Stimulated activated naive CD8-positive, alpha-beta T cell treated with anti-CD3 and anti-CD28 coated beads, Interleukin-15, Interleukin-2, amounts not matched to agents 100 ng/mL and 50 ng/mL, for 24 hours (primary cell): ENCODE results near the gene TRPM8.

Experiments
- H3K27ac Mint-ChIP-seq: one replicate; pipeline ENCODE4 v1.8.0; 2021; ENCODE audit warnings: mild to moderate bottlenecking, mixed read lengths
- H3K27me3 Mint-ChIP-seq: one replicate; pipeline ENCODE4 v1.8.0; 2021; ENCODE audit warnings: mixed read lengths
- H3K36me3 Mint-ChIP-seq: one replicate; pipeline ENCODE4 v1.8.0; 2021; ENCODE audit warnings: low read depth, mixed read lengths
- H3K4me1 Mint-ChIP-seq: one replicate; pipeline ENCODE4 v1.8.0; 2021; ENCODE audit warnings: low read depth, mixed read lengths
- H3K4me3 Mint-ChIP-seq: one replicate; pipeline ENCODE4 v1.8.0; 2021; ENCODE audit warnings: mild to moderate bottlenecking, mixed read lengths
- H3K9me3 Mint-ChIP-seq: one replicate; pipeline ENCODE4 v1.8.0; 2021; ENCODE audit warnings: mixed read lengths

Gene TRPM8

DNA sequence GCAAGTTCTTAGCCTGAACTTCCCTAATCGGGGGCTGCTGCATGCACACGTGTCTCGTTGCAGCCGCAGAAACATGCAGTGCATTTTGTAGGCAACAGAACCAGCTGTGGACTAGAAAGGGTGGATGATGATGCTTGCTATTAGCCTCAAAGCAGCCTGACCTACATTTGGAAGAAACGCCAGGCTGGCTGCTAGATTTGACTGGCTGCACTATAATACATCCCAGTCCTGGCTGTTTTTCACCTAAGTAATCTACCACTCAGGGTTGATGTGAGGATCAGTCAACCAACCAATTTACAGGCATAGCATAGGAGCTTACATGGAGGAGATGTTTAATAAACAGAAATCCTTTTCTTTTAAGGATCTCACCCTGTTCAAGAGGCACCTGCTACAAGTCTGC is 77.0 kb downstream of the TRPM8 start:
- Mint-ChIP-seq H3K4me3 (no peak overlapping the region), H3K27ac (no peak overlapping the region), H3K36me3 (no peaks in the 10 kb centered on the region), H3K9me3 (no peaks in the 10 kb centered on the region), H3K27me3 (peaks cover 6% of the 10 kb centered on the region), H3K4me1 (peaks cover 50% of the 10 kb centered on the region)

DNA sequence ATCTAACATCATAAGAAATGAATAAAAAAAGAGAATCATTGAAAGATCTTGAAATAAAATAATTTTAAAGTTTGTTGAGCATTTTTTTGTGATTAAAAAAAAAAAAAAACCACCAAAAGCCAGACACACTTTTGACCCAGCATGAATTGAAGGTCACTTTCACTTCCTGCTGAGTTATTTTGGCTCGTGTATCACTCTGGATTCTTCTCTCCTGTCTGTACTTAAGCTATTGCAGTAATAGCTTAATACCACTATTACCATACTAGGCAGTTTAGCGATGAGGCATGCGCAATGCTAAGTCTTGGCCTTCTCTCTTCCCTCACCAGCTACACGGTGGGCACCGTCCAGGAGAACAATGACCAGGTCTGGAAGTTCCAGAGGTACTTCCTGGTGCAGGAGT is 78.8 kb downstream of the TRPM8 start:
- H3K27me3 Mint-ChIP-seq: peaks cover 4% of the 10 kb centered on the region
- H3K4me1 Mint-ChIP-seq: peaks cover 39% of the 10 kb centered on the region
- H3K36me3 Mint-ChIP-seq: no peaks in the 10 kb centered on the region
- H3K9me3 Mint-ChIP-seq: no peaks in the 10 kb centered on the region
- H3K27ac Mint-ChIP-seq: no peak overlapping the region
- no peak overlapping the region for H3K4me3 Mint-ChIP-seq

DNA sequence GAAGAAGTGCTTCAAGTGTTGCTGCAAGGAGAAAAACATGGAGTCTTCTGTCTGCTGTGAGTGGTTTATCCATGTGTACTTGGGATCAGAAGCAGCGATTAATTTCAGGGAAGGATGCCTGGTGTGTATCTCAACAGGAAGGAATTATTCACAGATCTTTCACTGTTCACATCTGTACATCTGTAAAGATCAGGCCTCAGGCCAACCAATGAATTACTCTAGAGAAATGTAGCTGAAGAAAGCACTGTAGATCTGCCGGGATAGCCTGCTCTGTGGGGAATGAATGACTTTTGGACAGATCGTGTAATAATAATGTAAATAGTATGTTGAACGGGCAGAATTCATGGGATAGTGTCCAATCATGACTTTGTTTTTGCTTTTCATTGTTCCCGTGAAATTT is 79.3 kb downstream of the TRPM8 start:
- Mint-ChIP-seq H3K9me3 (no peaks in the 10 kb centered on the region), H3K4me1 (peaks cover 39% of the 10 kb centered on the region), H3K36me3 (no peaks in the 10 kb centered on the region), H3K27ac (no peak overlapping the region), H3K4me3 (no peak overlapping the region), H3K27me3 (no peaks in the 10 kb centered on the region)

DNA sequence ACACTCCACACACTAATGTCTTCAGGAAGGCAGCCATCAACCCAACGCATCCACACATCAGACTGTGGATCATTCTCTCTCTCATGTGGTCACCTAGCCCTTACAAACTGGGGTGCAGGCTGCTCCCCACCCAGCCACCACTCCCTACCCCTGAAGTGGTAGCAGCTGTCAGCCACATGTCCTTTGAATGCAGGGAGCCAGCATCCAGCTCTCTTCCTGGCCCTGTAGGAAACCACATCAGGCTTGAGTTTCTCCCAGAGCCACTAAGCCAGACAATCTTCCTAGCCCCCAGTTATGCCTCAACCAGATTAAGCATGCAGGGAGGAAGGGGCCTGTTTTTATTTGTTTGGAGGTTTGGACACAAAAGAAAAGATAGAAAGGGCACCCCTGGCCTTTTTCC is 80.5 kb downstream of the TRPM8 start:
- H3K27me3 Mint-ChIP-seq: peaks cover 3% of the 10 kb centered on the region
- no peak overlapping the region for H3K4me3 Mint-ChIP-seq
- H3K9me3 Mint-ChIP-seq: no peaks in the 10 kb centered on the region
- H3K4me1 Mint-ChIP-seq: peaks cover 40% of the 10 kb centered on the region
- H3K27ac Mint-ChIP-seq: peak overlapping the region; percentile 38
- no peaks in the 10 kb centered on the region for H3K36me3 Mint-ChIP-seq

DNA sequence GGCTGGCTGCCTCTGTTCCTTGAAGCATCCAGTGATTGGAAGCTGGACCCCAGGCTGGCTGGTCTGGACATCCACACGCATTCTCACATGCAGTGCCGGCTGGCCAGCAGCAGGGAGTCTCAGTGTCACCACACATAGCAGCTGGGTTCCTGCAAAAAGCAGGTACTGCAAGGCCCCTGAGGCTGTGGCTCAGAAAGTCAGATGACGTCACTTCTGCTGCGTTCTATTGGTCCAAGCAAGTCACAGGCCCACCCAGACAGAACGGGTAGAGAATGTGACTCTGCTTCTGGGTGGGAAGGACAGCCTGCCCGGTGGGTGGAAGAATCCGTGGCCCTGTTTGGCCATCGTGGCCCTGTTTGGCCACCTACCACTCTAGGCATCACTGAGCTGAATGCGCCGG is 82.0 kb downstream of the TRPM8 start:
- Mint-ChIP-seq H3K4me1 (peaks cover 49% of the 10 kb centered on the region), H3K27me3 (peaks cover 3% of the 10 kb centered on the region), H3K4me3 (no peak overlapping the region), H3K27ac (no peak overlapping the region), H3K9me3 (no peaks in the 10 kb centered on the region), H3K36me3 (no peaks in the 10 kb centered on the region)

DNA sequence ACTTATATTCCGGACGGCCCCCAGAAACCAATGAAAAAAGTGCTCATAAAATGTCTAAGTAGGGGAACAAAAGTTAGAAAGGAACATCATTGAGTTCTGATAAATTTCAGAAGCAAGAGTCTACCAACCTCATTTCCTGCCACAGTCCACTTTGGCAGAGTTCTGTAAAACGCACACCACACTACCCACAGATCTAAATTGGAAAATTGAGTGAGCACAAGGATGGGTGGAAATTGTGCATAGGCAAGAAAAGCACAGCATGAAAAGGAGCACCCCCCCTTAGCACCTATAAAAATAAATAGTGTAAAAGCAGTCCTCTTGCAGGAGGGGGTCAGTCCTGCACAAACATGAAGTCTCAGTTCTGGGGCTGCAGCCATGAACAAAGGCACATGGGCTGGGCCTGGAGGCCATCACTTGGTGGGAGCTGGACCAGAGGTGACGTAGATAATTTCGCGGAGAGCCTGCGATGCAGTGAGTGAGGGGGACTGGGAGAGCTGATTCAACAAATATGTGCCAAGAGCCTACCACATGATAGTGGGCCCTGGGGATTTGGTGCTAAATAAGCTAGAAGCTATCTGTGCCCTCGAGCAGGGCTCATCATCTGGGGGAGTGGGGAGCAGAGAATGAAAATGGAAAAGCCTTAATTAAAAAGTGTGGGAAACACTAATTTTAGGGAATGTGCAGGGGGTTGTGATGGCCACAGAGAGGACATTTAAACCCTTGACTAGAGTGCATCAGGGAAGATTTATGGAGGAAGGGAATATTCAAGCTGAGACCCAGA is 84.4 kb downstream of the TRPM8 start:
- peaks cover 3% of the 10 kb centered on the region for H3K27me3 Mint-ChIP-seq
- H3K4me3 Mint-ChIP-seq: peak overlapping the region; percentile 30
- no peaks in the 10 kb centered on the region for H3K36me3 Mint-ChIP-seq
- peak overlapping the region; percentile 91 for H3K27ac Mint-ChIP-seq
- H3K4me1 Mint-ChIP-seq: peaks cover 45% of the 10 kb centered on the region
- no peaks in the 10 kb centered on the region for H3K9me3 Mint-ChIP-seq

DNA sequence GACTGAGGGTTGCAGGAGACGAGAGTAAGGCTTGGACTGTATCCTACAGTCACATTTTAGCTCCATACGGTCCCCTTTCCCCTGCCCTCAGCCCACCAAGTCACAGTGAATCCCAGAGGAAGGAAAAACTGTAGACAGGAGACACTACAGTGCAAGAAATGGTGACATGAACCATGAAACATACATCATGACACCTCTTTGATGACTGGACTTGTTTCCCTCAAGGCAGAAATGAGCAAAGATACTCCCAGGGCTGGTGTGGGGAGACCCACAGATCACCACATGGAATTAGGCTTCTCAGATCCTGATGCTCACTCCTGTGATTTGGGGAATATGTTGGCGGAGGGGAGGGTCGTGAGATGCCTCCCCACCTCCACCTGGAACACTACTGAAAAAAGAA is 85.1 kb downstream of the TRPM8 start:
- Mint-ChIP-seq H3K4me3 (no peak overlapping the region), H3K9me3 (no peaks in the 10 kb centered on the region), H3K36me3 (no peaks in the 10 kb centered on the region), H3K27me3 (peaks cover 3% of the 10 kb centered on the region), H3K4me1 (peaks cover 45% of the 10 kb centered on the region), H3K27ac (peak overlapping the region; percentile 9)

DNA sequence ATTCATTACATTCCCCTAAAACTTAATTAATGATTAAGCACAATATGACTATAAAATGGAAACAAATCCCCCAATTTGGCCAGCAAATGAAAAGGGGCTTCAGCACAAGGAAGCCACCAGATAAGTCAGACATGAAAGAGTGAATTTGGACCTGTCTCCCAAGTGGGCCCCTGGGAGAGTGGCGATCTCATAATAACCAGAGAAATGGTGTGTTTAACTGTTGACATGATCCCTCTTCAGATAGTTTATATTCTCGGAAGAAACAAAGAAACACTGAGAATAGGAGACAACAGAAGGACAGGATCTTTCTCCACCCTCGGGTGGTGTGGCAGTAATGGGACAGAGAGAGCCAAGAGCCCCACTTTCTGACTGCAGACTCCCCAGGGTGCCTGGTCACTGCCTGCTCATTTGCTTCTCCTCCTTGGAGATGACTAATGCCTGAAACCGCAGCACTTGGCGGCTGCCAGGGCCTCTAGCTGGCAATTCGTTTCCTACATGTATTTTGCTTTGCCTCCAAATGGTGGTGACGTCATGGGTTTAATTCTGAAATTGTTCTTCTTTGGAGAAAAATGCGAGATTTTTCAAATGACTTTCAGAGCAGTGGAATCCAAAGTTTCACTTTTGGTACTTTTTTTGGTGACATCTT is 86.9 kb downstream of the TRPM8 start:
- Mint-ChIP-seq H3K27me3 (peaks cover 3% of the 10 kb centered on the region), H3K9me3 (no peaks in the 10 kb centered on the region), H3K27ac (peak overlapping the region; percentile 33)

DNA sequence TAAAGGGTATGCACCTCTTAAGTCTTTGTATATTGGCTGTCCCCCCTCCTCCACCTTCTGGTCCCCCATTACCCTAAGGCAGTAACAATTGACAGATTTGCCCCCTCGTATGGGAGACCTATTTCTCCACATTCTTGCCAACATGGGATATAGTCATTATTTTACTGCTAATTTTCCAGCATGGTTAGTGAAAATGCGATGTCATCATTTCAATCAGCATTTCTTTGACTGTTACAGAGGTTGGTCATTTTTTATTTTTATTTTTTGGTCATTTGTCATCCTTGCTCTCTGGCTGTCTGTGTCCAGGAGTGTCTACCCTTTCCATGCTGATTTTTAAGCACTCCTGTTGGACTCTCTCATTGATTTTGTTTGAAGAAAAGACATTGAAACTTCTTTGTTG is 88.0 kb downstream of the TRPM8 start:
- no peak overlapping the region for H3K4me3 Mint-ChIP-seq
- no peaks in the 10 kb centered on the region for H3K36me3 Mint-ChIP-seq
- no peaks in the 10 kb centered on the region for H3K9me3 Mint-ChIP-seq
- H3K27ac Mint-ChIP-seq: no peak overlapping the region
- peaks cover 45% of the 10 kb centered on the region for H3K4me1 Mint-ChIP-seq
- H3K27me3 Mint-ChIP-seq: peaks cover 3% of the 10 kb centered on the region

More for the DNA sequence above, 86.9 kb downstream of the TRPM8 start:
- Mint-ChIP-seq H3K4me1 (peaks cover 45% of the 10 kb centered on the region), H3K4me3 (no peak overlapping the region), H3K36me3 (no peaks in the 10 kb centered on the region)

DNA sequence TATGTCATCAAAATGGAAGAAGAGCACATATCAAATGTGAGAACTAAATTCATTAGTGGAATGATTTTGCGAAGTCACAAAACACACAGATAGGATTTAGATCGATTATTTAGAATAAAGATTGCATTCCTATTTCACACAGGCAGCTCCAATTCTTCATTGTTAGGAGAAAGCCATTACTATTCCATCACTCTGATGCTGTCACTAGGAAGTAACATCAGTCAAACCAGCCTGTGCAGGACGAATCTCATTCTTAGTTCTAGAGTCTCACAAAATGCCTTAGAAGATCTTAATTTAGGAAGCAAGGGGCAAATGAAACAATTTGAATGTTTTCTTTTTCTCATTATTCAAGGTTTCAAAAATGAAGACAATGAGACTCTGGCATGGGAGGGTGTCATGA is 89.3 kb downstream of the TRPM8 start:
- no peak overlapping the region for H3K27ac Mint-ChIP-seq
- H3K4me1 Mint-ChIP-seq: peaks cover 32% of the 10 kb centered on the region
- no peaks in the 10 kb centered on the region for H3K9me3 Mint-ChIP-seq
- H3K4me3 Mint-ChIP-seq: no peak overlapping the region
- H3K27me3 Mint-ChIP-seq: peaks cover 3% of the 10 kb centered on the region
- no peaks in the 10 kb centered on the region for H3K36me3 Mint-ChIP-seq

DNA sequence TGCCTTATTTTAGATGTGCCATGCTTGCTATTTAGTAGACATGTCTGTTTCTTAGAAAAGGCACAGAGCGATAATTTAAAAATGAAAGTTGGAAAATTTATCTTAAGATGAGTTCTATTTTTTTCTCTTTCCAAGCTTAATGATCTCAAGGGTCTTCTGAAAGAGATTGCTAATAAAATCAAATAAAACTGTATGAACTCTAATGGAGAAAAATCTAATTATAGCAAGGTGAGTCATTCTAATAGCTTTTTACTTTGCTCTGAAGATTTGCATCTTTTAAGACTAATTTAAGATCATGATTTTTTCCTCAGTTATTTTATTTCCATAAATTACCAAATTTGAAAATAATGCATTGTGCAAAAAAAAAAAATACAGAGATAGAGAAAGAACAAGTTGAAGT is 97.3 kb downstream of the TRPM8 start:
- Mint-ChIP-seq H3K9me3 (no peaks in the 10 kb centered on the region), H3K4me1 (no peaks in the 10 kb centered on the region), H3K4me3 (no peak overlapping the region), H3K27me3 (no peaks in the 10 kb centered on the region), H3K36me3 (no peaks in the 10 kb centered on the region), H3K27ac (no peak overlapping the region)

DNA sequence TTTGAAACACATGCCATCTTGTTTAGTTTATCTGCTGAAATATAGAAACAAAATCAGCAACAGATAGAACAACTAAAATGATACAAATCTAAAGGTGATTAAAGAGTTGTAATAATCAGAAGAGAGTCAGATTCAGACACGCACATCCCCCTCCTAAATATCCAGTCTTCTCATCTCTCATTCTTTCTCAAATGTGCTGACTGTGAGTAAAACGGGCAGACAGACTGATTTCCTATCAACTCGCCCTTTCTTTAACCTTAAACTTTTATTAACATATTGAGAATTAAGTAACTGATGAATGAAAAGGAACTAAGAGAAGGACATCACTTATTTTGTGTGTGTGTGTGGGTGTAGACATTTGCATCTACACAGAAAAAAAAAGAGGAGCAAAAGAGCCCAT is 98.7 kb downstream of the TRPM8 start:
- no peaks in the 10 kb centered on the region for H3K9me3 Mint-ChIP-seq
- no peaks in the 10 kb centered on the region for H3K36me3 Mint-ChIP-seq
- H3K27ac Mint-ChIP-seq: no peak overlapping the region
- no peak overlapping the region for H3K4me3 Mint-ChIP-seq
- no peaks in the 10 kb centered on the region for H3K27me3 Mint-ChIP-seq
- H3K4me1 Mint-ChIP-seq: no peaks in the 10 kb centered on the region

DNA sequence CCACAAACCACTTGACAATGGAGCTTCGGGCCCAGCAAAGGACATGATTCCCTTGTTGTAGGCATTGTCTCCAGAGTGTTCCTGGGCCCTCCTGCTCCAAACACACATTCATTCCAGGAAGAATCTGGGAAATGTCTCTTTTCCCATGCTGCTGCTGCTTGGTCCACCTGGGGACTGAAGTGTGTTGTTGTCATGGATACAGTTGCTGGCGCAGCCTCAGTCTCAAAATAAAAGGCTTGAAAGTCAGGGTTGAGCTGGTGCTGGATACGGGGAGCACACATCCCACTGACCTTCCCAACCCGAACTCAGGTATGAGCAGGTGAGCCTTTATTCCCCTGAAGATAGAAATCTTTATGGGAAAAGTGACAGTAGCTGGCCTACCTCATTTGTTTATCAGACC is 102.7 kb downstream of the TRPM8 start:
- Mint-ChIP-seq H3K36me3 (no peaks in the 10 kb centered on the region), H3K27ac (no peak overlapping the region), H3K27me3 (no peaks in the 10 kb centered on the region), H3K9me3 (no peaks in the 10 kb centered on the region), H3K4me1 (no peaks in the 10 kb centered on the region), H3K4me3 (no peak overlapping the region)

DNA sequence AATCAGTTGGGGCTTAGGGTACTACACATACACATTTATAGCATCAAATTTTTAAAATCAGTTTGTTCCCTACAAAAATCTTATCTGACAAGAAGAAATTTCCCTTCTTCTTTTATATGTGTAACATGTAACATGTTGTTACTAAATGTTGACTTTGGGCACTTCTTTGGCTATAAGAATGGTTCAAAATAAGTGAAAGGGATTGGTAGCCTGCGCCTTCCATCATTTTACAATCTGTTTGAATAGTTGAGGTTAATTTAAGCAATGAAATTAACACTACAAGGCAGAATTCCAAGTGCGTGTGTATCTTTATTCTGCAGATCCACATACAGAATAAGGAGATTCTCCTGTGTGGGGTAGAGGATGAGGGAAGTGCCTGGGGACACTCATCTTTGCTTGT is 103.2 kb downstream of the TRPM8 start:
- H3K4me3 Mint-ChIP-seq: no peak overlapping the region
- H3K27me3 Mint-ChIP-seq: no peaks in the 10 kb centered on the region
- H3K4me1 Mint-ChIP-seq: peaks cover 2% of the 10 kb centered on the region
- H3K27ac Mint-ChIP-seq: no peak overlapping the region
- no peaks in the 10 kb centered on the region for H3K36me3 Mint-ChIP-seq
- no peaks in the 10 kb centered on the region for H3K9me3 Mint-ChIP-seq

DNA sequence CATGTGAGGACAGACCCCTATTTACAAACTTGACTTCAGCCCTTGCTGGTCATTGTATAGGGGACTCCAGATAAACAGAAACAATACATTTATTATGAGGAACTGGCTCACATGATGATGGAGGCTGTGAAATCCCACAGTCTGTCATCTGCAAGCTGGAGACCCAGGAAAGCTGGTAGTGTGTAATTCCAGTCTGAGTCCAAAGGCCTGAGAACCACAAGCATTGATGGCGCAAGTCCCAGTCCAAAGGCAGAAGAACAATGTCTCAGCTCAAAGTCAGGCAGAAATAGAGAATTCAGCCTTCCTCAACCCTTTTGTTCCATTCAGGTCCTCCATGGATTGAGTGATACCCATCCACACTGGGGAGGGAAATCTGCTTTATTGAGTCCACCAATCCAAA is 105.3 kb downstream of the TRPM8 start:
- H3K27ac Mint-ChIP-seq: no peak overlapping the region
- H3K9me3 Mint-ChIP-seq: no peaks in the 10 kb centered on the region
- H3K36me3 Mint-ChIP-seq: no peaks in the 10 kb centered on the region
- peaks cover 23% of the 10 kb centered on the region for H3K4me1 Mint-ChIP-seq
- no peak overlapping the region for H3K4me3 Mint-ChIP-seq
- no peaks in the 10 kb centered on the region for H3K27me3 Mint-ChIP-seq

DNA sequence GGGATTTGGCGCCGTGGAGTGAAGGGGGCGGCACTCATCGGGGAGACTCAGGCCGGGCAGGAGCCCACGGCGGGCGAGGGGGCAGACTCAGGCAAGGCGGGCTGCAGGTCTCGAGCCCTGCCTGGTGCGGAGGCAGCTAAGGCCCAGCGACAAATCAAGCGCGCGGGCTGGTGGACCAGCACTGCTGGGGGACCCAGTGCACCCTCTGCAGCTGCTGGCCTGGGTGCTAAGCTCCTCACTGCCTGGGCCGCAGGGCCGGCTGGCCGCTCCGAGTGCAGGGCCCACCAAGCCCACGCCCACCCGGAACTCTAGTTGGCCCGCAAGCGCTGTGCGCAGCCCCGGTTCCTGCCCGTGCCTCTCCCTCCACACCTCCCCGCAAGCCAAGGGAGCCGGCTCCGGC is 107.1 kb downstream of the TRPM8 start:
- Mint-ChIP-seq H3K36me3 (no peaks in the 10 kb centered on the region), H3K27me3 (no peaks in the 10 kb centered on the region), H3K4me1 (peaks cover 27% of the 10 kb centered on the region), H3K27ac (no peak overlapping the region), H3K4me3 (no peak overlapping the region), H3K9me3 (no peaks in the 10 kb centered on the region)
